WI38 (cell line): Measurements from ENCODE around the gene MEAK7.

Experiments
- H3K4me3 ChIP-seq: 2 replicates; pipeline ENCODE4 v1.5.1; 2011; ENCODE audit warnings: low read depth, mild to moderate bottlenecking, control low read depth, low read length
- CTCF ChIP-seq: IDR thresholded peaks from 2 replicates; pipeline ENCODE4 v1.5.1; 2012; ENCODE audit warnings: low read depth, mild to moderate bottlenecking, control low read depth, low read length

MEAK7 gene

GRCh38 chr16:84479716-84480450 lies 24.6 kb downstream of the MEAK7 start:
- no peak for TF ChIP-seq CTCF
- no peak overlapping the region for H3K4me3 ChIP-seq

- no peak overlapping the region for H3K4me3 ChIP-seq
- TF ChIP-seq CTCF: no peak
These were observed 26.1 kb downstream of the MEAK7 start for GRCh38 chr16:84478172-84478947.

GRCh38 chr16:84477661-84478060 lies 26.8 kb downstream of the MEAK7 start:
- no peak overlapping the region for H3K4me3 ChIP-seq
- TF ChIP-seq CTCF: no peak

- TF ChIP-seq CTCF: no peak
- H3K4me3 ChIP-seq: no peak overlapping the region
These were observed 28.1 kb downstream of the MEAK7 start for GRCh38 chr16:84476401-84476800.

GRCh38 chr16:84475643-84476240 lies 28.7 kb downstream of the MEAK7 start:
- TF ChIP-seq CTCF: no peak
- H3K4me3 ChIP-seq: no peak overlapping the region

- no peak overlapping the region for H3K4me3 ChIP-seq
- no peak for TF ChIP-seq CTCF
These were observed 32.5 kb downstream of the MEAK7 start for GRCh38 chr16:84471966-84472365.

- TF ChIP-seq CTCF: no peak
- no peak overlapping the region for H3K4me3 ChIP-seq
These were observed 33.1 kb downstream of the MEAK7 start for GRCh38 chr16:84471316-84471715.
